C4-2B (cell line): Measurements from ENCODE around the gene DENND2D.

Source experiments
- H3K27ac ChIP-seq: fragments of 450-650 bp; 2 replicates; pipeline ENCODE4 v1.5.1; 2017
- CTCF ChIP-seq: fragments of 450-650 bp; conservative IDR thresholded peaks from 2 replicates; pipeline ENCODE4 v1.5.1; 2017; ENCODE audit warnings: mild to moderate bottlenecking
- ZFX ChIP-seq: fragments of 450-650 bp; IDR thresholded peaks from 2 replicates; pipeline ENCODE4 v1.6.1; 2017

The DENND2D gene

GRCh38 chr1:111162488-111162880 is 38.0 kb downstream of the DENND2D start:
- TF ChIP-seq CTCF, result no peak
- no peak for TF ChIP-seq ZFX
- H3K27ac ChIP-seq, result no peak overlapping the region

- TF ChIP-seq CTCF (no peak), ZFX (no peak)
- H3K27ac ChIP-seq, result no peak overlapping the region
Observed at GRCh38 chr1:111161843-111162487, 38.5 kb downstream of the DENND2D start.

- TF ChIP-seq ZFX, result no peak
- no peak overlapping the region for H3K27ac ChIP-seq
Observed at GRCh38 chr1:111157431-111157830, 43.0 kb downstream of the DENND2D start.

GRCh38 chr1:111154021-111154999 is 46.1 kb downstream of the DENND2D start:
- TF ChIP-seq ZFX (no peak), CTCF (no peak)

GRCh38 chr1:111151838-111152237 is 48.6 kb downstream of the DENND2D start:
- no peak overlapping the region for H3K27ac ChIP-seq
- TF ChIP-seq CTCF, result no peak
- TF ChIP-seq ZFX, result no peak

More at GRCh38 chr1:111154021-111154999, 46.1 kb downstream of the DENND2D start:
- no peak overlapping the region for H3K27ac ChIP-seq

- TF ChIP-seq ZFX, result no peak
- TF ChIP-seq CTCF, result no peak
Observed at GRCh38 chr1:111148376-111148881, 52.0 kb downstream of the DENND2D start.

GRCh38 chr1:111147948-111148347 is 52.5 kb downstream of the DENND2D start:
- TF ChIP-seq CTCF, result no peak
- TF ChIP-seq ZFX, result no peak
- no peak overlapping the region for H3K27ac ChIP-seq

More at GRCh38 chr1:111148376-111148881, 52.0 kb downstream of the DENND2D start:
- H3K27ac ChIP-seq, result no peak overlapping the region
